A172 (cell line): ENCODE measurements around the gene CHPF2. TPM values are rescaled to one million over a fixed set of nuclear protein-coding genes. Genes with fewer than 3 reads are reported as not detected.

ENCODE experiments used
- DNase-seq: peaks from one replicate; pipeline ENCODE4 v3.0.0-alpha.2; 2015; ENCODE audit warnings: low spot score
- total RNA-seq: library from RNA; depleted of rRNA; stranded (reverse); fragments of >200 nt; shearing (Covaris generic); gene quantifications from 2 replicates; pipeline ENCODE4 v1.2.3, GENCODE V29; 2014; rRNA removed

Gene CHPF2
- 36.5 and 37.8 TPM in 2 replicates for total RNA-seq

- DNase-seq = peak; percentile 74
Observed at GRCh38 chr7:151232091-151232916, at the start of gene CHPF2. CHPF2 (plus strand) TSS chr7:151232483; CDS start chr7:151234012, 1,529 bp downstream.

- DNase-seq = no peak
Observed at GRCh38 chr7:151185762-151186639, 46.3 kb upstream of the CHPF2 start.

GRCh38 chr7:151186640-151187408 lies 45.5 kb upstream of the CHPF2 start, which contains the start of gene ASB10:
ASB10 (minus strand) TSS chr7:151187250; CDS start chr7:151187130, 120 bp downstream.
- no peak for DNase-seq

- no peak for DNase-seq
Observed at GRCh38 chr7:151187409-151188251, 44.7 kb upstream of the CHPF2 start.

GRCh38 chr7:151188252-151188542 lies 44.1 kb upstream of the CHPF2 start:
- no peak for DNase-seq

DNA sequence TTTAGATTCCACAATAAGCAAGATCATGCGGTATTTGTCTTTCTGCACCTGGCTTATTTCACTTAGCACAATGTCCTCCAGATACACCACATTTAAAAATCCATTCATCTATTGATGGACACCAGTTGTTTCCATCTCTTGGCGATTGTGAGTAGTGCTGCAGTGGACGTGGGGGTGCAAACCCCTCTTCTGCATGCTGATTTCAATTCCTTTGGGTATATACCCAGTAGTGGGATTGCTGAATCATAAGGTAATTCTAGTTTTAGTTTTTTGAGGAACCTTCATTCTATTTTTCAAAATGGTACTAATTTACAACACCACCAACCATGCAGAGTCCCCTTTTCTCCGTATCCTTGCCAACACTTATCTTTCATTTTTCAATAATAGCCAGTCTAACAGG lies 43.2 kb upstream of the CHPF2 start:
- no peak for DNase-seq

- no peak for DNase-seq
Observed at GRCh38 chr7:151191544-151191943, 40.7 kb upstream of the CHPF2 start.

- DNase-seq = no peak
Observed at GRCh38 chr7:151192002-151192539, 40.2 kb upstream of the CHPF2 start.

DNA sequence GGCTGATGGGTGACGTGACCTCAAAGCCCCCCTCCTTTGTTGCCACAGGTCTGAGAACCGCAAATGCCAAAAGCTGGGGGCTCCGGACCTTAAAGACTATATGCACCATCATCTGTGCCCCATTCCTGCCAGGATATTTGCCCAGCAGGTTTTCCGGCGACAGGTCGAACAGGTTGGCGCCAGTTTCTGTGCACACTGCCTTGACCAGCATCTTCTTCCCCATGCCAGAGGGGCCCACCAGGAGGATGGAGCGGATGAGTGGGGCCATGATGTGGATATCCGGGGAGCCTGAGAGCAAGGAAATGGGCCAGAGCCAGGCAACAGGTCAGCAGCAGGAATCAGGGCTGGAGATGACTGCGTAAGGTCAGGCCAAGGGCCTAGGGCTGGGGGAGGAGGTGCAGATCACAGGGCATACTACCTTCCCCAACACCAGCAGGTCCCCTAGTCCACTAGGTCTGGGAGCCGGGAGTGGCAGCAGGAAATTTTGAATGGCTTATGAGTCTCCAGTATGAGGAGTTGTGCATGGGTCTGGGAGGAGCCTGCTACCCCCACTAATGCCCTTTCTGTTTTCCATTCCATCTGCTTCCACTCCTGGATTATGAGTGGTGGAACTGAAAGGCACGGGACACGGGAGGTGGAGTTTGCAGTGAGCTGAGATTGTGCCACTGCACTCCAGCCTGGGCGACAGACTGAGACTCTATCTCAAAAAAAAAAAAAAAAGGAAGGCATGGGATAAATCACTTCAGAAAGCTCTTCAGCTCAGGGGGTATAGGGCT lies 38.9 kb upstream of the CHPF2 start:
- DNase-seq = no peak

GRCh38 chr7:151194188-151194587 lies 38.1 kb upstream of the CHPF2 start:
- DNase-seq = no peak

DNA sequence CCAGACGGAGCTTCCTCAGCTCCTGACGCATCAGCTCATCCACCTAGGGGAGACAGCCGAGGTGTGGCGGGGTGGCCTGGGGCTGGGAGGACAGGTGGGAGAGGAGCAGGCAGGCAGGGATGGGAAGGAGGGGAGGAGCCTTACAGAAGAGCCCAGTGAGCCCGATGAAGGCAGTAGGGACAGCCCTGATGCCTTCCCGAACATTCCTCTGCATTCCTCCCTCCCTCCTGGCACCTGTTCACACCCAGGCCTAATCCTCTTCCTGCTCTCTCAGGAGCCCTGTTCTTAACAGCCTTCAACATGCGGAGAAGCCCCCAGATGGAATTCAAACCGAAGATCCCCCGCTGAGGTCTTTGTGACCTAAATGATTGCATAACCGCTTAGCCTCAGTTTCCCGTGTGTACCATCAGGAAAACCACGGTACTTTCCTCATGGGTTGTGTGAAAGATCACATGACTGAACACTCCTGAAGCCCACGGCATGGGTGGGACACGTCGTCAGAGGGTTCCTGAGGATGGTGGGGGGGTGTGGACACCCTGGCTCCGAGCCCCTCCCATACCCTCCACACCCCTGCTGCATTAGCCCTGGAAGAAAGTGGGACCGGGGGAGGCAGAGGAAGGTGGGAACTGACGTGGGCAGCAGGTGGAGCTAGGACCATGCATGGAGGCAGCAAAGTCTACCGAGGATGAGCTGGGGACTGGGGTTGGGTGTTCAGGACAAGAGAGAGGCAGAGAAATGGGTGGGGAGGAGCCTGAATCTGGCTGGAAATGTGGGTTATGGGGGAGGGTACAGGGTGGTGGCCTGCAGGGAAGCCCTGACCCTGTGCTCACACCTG lies 36.5 kb upstream of the CHPF2 start:
- DNase-seq = no peak

GRCh38 chr7:151197932-151198331 lies 34.4 kb upstream of the CHPF2 start:
- no peak for DNase-seq

DNA sequence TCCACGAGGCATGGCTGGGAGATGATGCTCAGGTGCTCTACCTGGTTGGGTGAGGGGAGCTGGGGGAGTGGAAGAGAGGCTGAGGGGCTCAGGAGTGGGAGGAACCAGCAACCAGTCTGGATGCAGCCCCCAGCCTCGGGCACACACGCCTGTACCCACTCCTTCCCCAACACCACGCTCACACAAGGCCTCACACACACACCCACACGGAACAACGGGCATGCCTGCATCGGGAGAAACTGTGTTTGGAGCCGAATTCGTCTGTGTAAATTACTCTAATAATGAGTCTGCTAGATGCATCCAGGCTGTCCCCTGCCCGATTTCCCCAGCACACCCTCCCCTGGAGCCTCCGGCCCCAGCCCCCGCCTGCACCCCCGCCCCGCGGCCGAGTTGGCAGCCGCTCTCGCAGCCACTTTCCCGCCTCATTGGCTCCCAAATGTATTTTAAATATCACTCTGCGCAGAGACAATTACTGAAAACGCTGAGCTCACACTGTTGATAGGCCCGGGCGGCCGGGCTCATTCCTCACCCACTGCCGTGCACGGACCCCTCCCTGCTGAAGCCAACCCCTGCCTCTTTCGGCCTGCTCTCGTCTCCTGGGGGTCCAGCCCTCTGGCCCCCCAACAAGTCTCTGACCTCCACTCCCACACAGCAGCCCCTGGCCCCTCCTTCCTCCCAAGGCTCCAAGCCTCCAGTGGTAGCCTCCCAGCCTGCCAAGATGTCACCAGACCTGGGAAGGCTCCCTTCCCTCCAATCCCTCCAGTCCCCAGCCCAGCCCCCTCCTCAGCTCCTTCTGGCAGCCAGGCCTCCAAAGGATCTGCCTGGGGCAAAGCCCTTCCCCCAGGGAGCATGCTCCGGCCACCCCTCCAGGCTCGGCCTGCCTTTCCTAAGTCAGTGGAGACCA lies 33.1 kb upstream of the CHPF2 start:
- no peak for DNase-seq

DNA sequence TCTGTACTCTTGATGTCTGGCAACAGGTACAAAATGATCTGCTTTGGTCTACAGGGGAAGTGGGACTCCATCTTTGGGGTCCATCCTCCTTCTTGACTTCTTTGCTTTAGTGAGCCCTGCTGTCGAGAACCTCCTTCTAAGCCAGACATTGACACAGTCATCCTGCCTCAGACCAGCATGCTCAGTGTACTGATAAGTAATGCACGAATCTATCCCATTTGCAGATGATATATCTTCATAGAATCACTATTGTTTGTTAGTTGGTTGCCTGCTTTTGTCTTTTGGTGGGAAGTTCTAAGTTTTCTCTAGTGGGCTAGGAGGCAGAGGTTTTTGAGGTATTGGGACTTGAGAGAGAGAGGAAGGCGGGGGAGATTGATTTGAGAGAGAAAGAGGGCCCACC lies 30.9 kb upstream of the CHPF2 start:
- no peak for DNase-seq

- no peak for DNase-seq
Observed at GRCh38 chr7:151201751-151202150, 30.5 kb upstream of the CHPF2 start.

DNA sequence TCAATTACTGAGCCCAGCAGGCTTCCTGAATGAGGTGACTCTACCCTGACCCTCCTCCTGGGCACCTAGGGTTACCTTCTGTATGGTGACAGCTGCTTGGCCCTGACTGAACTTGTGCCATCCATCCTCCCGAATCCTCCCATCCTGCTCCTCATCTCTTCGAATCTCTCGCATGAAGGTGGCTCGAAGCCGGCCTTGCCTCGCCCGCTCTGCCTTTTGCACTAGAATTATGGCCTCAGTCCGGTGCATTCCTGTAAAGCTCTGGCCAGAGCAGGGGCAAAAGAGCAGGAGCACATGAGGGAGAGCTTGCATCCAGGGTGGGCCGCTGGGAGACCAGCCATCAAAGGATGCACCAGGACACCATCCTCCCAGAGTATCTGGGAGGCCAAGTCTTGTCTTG lies 29.4 kb upstream of the CHPF2 start:
- DNase-seq = no peak

- DNase-seq = no peak
Observed at GRCh38 chr7:151204383-151205032, 27.8 kb upstream of the CHPF2 start.

DNA sequence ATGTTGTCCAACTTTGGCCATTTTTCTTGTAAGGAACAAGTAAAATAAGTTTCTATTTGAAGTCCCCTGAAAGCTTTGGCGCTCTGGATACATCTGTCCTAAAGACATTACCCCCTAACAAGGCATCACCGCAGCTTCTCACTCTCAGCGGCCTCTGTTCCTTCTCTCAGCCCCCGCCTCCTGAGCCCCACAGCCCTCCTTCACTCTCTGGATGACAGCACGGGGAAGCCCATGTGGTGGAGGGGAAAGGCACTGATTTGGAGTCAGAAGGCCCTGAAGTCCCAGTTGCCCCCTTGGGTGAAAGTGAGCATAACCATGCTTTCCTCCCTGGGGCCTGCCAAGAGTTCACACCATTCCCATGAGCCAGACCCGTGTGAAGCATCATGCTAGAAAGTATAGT lies 26.6 kb upstream of the CHPF2 start:
- DNase-seq = no peak
